C4-2B (cell line): ENCODE measurements around the gene GABBR1.

Source experiments
- H3K27ac ChIP-seq: fragments of 450-650 bp; 2 replicates; pipeline ENCODE4 v1.5.1; 2017
- CTCF ChIP-seq: fragments of 450-650 bp; conservative IDR thresholded peaks from 2 replicates; pipeline ENCODE4 v1.5.1; 2017; ENCODE audit warnings: mild to moderate bottlenecking
- ZFX ChIP-seq: fragments of 450-650 bp; IDR thresholded peaks from 2 replicates; pipeline ENCODE4 v1.6.1; 2017

Gene GABBR1

GRCh38 chr6:29524444-29525310, 108.3 kb downstream of the GABBR1 start:
- no peak overlapping the region for H3K27ac ChIP-seq
- TF ChIP-seq ZFX (no peak), CTCF (no peak)

- TF ChIP-seq ZFX: no peak
- no peak for TF ChIP-seq CTCF
- no peak overlapping the region for H3K27ac ChIP-seq
These were observed 108.9 kb downstream of the GABBR1 start for GRCh38 chr6:29524044-29524443.

- TF ChIP-seq ZFX (no peak), CTCF (no peak)
- H3K27ac ChIP-seq: no peak overlapping the region
These were observed 110.8 kb downstream of the GABBR1 start for GRCh38 chr6:29522227-29522626.

GRCh38 chr6:29521006-29521680, 111.8 kb downstream of the GABBR1 start:
- no peak overlapping the region for H3K27ac ChIP-seq
- TF ChIP-seq CTCF: no peak
- TF ChIP-seq ZFX: no peak

GRCh38 chr6:29520232-29520631, 112.8 kb downstream of the GABBR1 start:
- TF ChIP-seq ZFX: no peak
- TF ChIP-seq CTCF: no peak
- H3K27ac ChIP-seq: no peak overlapping the region

- TF ChIP-seq ZFX (no peak), CTCF (no peak)
- H3K27ac ChIP-seq: no peak overlapping the region
These were observed 113.5 kb downstream of the GABBR1 start for GRCh38 chr6:29519291-29520010.
